K562 (cell line): Measurements from ENCODE around the gene PARD3.

ENCODE experiments used
- EP300 ChIP-seq: IDR thresholded peaks from 2 replicates; pipeline ENCODE4 v1.6.1; 2012; ENCODE audit warnings: low read length, improper control_type of control experiment
- FOXK2 ChIP-seq, 2 experiments: fragments of 450-650 bp; IDR thresholded peaks in 1 of 2; conservative IDR thresholded peaks in 1 of 2; 2 replicates each; pipeline ENCODE4 v1.6.1; 2016; ENCODE audit warnings: low read depth in 2 of 2, mild to moderate bottlenecking in 1 of 2
- KDM2B ChIP-seq: fragments of 250-450 bp; sonication (Bioruptor Pico); IDR thresholded peaks from 2 replicates; pipeline ENCODE4 v1.8.0; 2021; ENCODE audit warnings: mild to moderate bottlenecking, moderate library complexity
- NR1H2 ChIP-seq: sonication (generic); formaldehyde crosslinking; IDR thresholded peaks from 2 replicates; pipeline ENCODE4 v1.4.0; 2020; ENCODE audit warnings: mild to moderate bottlenecking, missing genetic modification reagents
- POLR2A ChIP-seq: fragments of 450-650 bp; conservative IDR thresholded peaks from 2 replicates; pipeline ENCODE4 v1.6.1; 2016

GRCh38 chr10:34124522-34125035 is 690.5 kb downstream of the PARD3 start:
- TF ChIP-seq KDM2B (no peak), FOXK2 (conservative IDR thresholded peaks at IDR 0.05 in 1 of 2, IDR thresholded peaks at IDR 0.05 in 1 of 2; ENCODE audit: low read depth in 2 of 2) (no peak), EP300 (no peak), NR1H2 (CRISPR knock-in tag) (no peak), POLR2A (no peak)
